ENCODE measurements around the gene SSBP3. TPM values are rescaled to one million over a fixed set of nuclear protein-coding genes. Genes with fewer than 3 reads are reported as not detected.
A peak's percentile ranks its signal among the peaks of the same experiment; 100 is the strongest.
"Not testable (repeated sequence)": the region's sequence is repeated elsewhere in the genome, so short reads cannot be mapped to it uniquely, and the experiment has no call there.

Gene SSBP3
- total and polyA plus RNA-seq, 4 donors, result 23.3 to 108 (median 66.3) TPM

GRCh38 chr1:54348700-54349021 lies 57.5 kb downstream of the SSBP3 start:
- peaks cover 2% of the 10 kb centered on the region for H3K36me3 ChIP-seq (ENCODE audit: control insufficient read depth, insufficient read depth, low read length)
- no peak overlapping the region for H3K27ac ChIP-seq (ENCODE audit: low read depth, low read length)
- no peak for DNase-seq (ENCODE audit: low read depth in 4 of 6, low spot score in 6 of 6)
- 85% methylated on average over 2 of the region's 5 CpGs for WGBS (ENCODE audit: insufficient coverage)
- no peak overlapping the region for H3K4me3 ChIP-seq (ENCODE audit: low read depth, low read length)
- peaks cover 34% of the 10 kb centered on the region for H3K4me1 ChIP-seq (ENCODE audit: control insufficient read depth, insufficient read depth, low read length)
- H3K27me3 ChIP-seq (ENCODE audit: control insufficient read depth, insufficient read depth, low read length), result no peaks in the 10 kb centered on the region
- no peaks in the 10 kb centered on the region for H3K9me3 ChIP-seq (ENCODE audit: control insufficient read depth, insufficient read depth, low read length)

- Histone ChIP-seq H3K9me3 (ENCODE audit: control insufficient read depth, insufficient read depth, low read length) (no peaks in the 10 kb centered on the region), H3K36me3 (ENCODE audit: control insufficient read depth, insufficient read depth, low read length) (peaks cover 2% of the 10 kb centered on the region), H3K27ac (ENCODE audit: low read depth, low read length) (no peak overlapping the region), H3K4me1 (ENCODE audit: control insufficient read depth, insufficient read depth, low read length) (peaks cover 34% of the 10 kb centered on the region), H3K4me3 (ENCODE audit: low read depth, low read length) (no peak overlapping the region), H3K27me3 (ENCODE audit: control insufficient read depth, insufficient read depth, low read length) (no peaks in the 10 kb centered on the region)
- no peak for DNase-seq (ENCODE audit: low read depth in 4 of 6, low spot score in 6 of 6)
- WGBS (ENCODE audit: insufficient coverage), result 60% methylated on average over 2 of the region's 14 CpGs
Observed at GRCh38 chr1:54347955-54348699, 58.1 kb downstream of the SSBP3 start.

GRCh38 chr1:54347261-54347954 lies 58.8 kb downstream of the SSBP3 start:
- Histone ChIP-seq H3K27me3 (ENCODE audit: control insufficient read depth, insufficient read depth, low read length) (no peaks in the 10 kb centered on the region), H3K27ac (ENCODE audit: low read depth, low read length) (no peak overlapping the region)
- WGBS (ENCODE audit: insufficient coverage), result 98% methylated on average over 6 of the region's 6 CpGs

GRCh38 chr1:54345548-54345947 lies 60.6 kb downstream of the SSBP3 start:
- H3K4me1 ChIP-seq (ENCODE audit: control insufficient read depth, insufficient read depth, low read length), result peaks cover 42% of the 10 kb centered on the region
- not testable (repeated sequence) for H3K9me3 ChIP-seq (ENCODE audit: control insufficient read depth, insufficient read depth, low read length)

More at GRCh38 chr1:54347261-54347954, 58.8 kb downstream of the SSBP3 start:
- H3K4me1 ChIP-seq (ENCODE audit: control insufficient read depth, insufficient read depth, low read length), result peaks cover 35% of the 10 kb centered on the region
- no peaks in the 10 kb centered on the region for H3K36me3 ChIP-seq (ENCODE audit: control insufficient read depth, insufficient read depth, low read length)
- H3K4me3 ChIP-seq (ENCODE audit: low read depth, low read length), result no peak overlapping the region
- no peak for DNase-seq (ENCODE audit: low read depth in 4 of 6, low spot score in 6 of 6)
- H3K9me3 ChIP-seq (ENCODE audit: control insufficient read depth, insufficient read depth, low read length), result no peaks in the 10 kb centered on the region

GRCh38 chr1:54345116-54345515 lies 61.1 kb downstream of the SSBP3 start:
- no peaks in the 10 kb centered on the region for H3K9me3 ChIP-seq (ENCODE audit: control insufficient read depth, insufficient read depth, low read length)
- no peak overlapping the region for H3K4me3 ChIP-seq (ENCODE audit: low read depth, low read length)
- no peaks in the 10 kb centered on the region for H3K36me3 ChIP-seq (ENCODE audit: control insufficient read depth, insufficient read depth, low read length)
- no peak overlapping the region for H3K27ac ChIP-seq (ENCODE audit: low read depth, low read length)
- 87% methylated on average over 5 of the region's 7 CpGs for WGBS (ENCODE audit: insufficient coverage)
- no peaks in the 10 kb centered on the region for H3K27me3 ChIP-seq (ENCODE audit: control insufficient read depth, insufficient read depth, low read length)
- H3K4me1 ChIP-seq (ENCODE audit: control insufficient read depth, insufficient read depth, low read length), result peaks cover 43% of the 10 kb centered on the region
- no peak for DNase-seq (ENCODE audit: low read depth in 4 of 6, low spot score in 6 of 6)

More at GRCh38 chr1:54345548-54345947, 60.6 kb downstream of the SSBP3 start:
- not testable (repeated sequence) for H3K27ac ChIP-seq (ENCODE audit: low read depth, low read length); H3K4me3 ChIP-seq (ENCODE audit: low read depth, low read length); H3K27me3 ChIP-seq (ENCODE audit: control insufficient read depth, insufficient read depth, low read length); DNase-seq (ENCODE audit: low read depth in 4 of 6, low spot score in 6 of 6); H3K36me3 ChIP-seq (ENCODE audit: control insufficient read depth, insufficient read depth, low read length)
- WGBS (ENCODE audit: insufficient coverage), result 94% methylated on average over 11 of the region's 13 CpGs

- H3K27ac ChIP-seq (ENCODE audit: low read depth, low read length), result no peak overlapping the region
- WGBS (ENCODE audit: insufficient coverage), result 66% methylated on average over 12 of the region's 26 CpGs
- no peaks in the 10 kb centered on the region for H3K9me3 ChIP-seq (ENCODE audit: control insufficient read depth, insufficient read depth, low read length)
- DNase-seq (ENCODE audit: low read depth in 4 of 6, low spot score in 6 of 6), result peak in 2 of 6 donors; percentile 64 to 84
- H3K27me3 ChIP-seq (ENCODE audit: control insufficient read depth, insufficient read depth, low read length), result no peaks in the 10 kb centered on the region
- no peaks in the 10 kb centered on the region for H3K36me3 ChIP-seq (ENCODE audit: control insufficient read depth, insufficient read depth, low read length)
- H3K4me3 ChIP-seq (ENCODE audit: low read depth, low read length), result no peak overlapping the region
- peaks cover 32% of the 10 kb centered on the region for H3K4me1 ChIP-seq (ENCODE audit: control insufficient read depth, insufficient read depth, low read length)
Observed at GRCh38 chr1:54342742-54343687, 63.2 kb downstream of the SSBP3 start.

GRCh38 chr1:54342288-54342687 lies 63.9 kb downstream of the SSBP3 start:
- Histone ChIP-seq H3K4me1 (ENCODE audit: control insufficient read depth, insufficient read depth, low read length) (peaks cover 35% of the 10 kb centered on the region), H3K27me3 (ENCODE audit: control insufficient read depth, insufficient read depth, low read length) (no peaks in the 10 kb centered on the region), H3K27ac (ENCODE audit: low read depth, low read length) (no peak overlapping the region), H3K36me3 (ENCODE audit: control insufficient read depth, insufficient read depth, low read length) (no peaks in the 10 kb centered on the region), H3K4me3 (ENCODE audit: low read depth, low read length) (no peak overlapping the region), H3K9me3 (ENCODE audit: control insufficient read depth, insufficient read depth, low read length) (no peaks in the 10 kb centered on the region)
- DNase-seq (ENCODE audit: low read depth in 4 of 6, low spot score in 6 of 6), result no peak
- 100% methylated on average over 1 of the region's 2 CpGs for WGBS (ENCODE audit: insufficient coverage)

GRCh38 chr1:54341763-54342162 lies 64.4 kb downstream of the SSBP3 start:
- no peak overlapping the region for H3K27ac ChIP-seq (ENCODE audit: low read depth, low read length)
- H3K4me3 ChIP-seq (ENCODE audit: low read depth, low read length), result no peak overlapping the region
- H3K36me3 ChIP-seq (ENCODE audit: control insufficient read depth, insufficient read depth, low read length), result peaks cover 2% of the 10 kb centered on the region
- DNase-seq (ENCODE audit: low read depth in 4 of 6, low spot score in 6 of 6), result no peak
- H3K4me1 ChIP-seq (ENCODE audit: control insufficient read depth, insufficient read depth, low read length), result peaks cover 41% of the 10 kb centered on the region
- WGBS (ENCODE audit: insufficient coverage), result 96% methylated on average over 9 of the region's 9 CpGs
- no peaks in the 10 kb centered on the region for H3K9me3 ChIP-seq (ENCODE audit: control insufficient read depth, insufficient read depth, low read length)
- H3K27me3 ChIP-seq (ENCODE audit: control insufficient read depth, insufficient read depth, low read length), result no peaks in the 10 kb centered on the region

GRCh38 chr1:54340878-54341277 lies 65.3 kb downstream of the SSBP3 start:
- peaks cover 50% of the 10 kb centered on the region for H3K4me1 ChIP-seq (ENCODE audit: control insufficient read depth, insufficient read depth, low read length)
- peaks cover 4% of the 10 kb centered on the region for H3K36me3 ChIP-seq (ENCODE audit: control insufficient read depth, insufficient read depth, low read length)
- 40% methylated on average over 5 of the region's 5 CpGs for WGBS (ENCODE audit: insufficient coverage)

More at GRCh38 chr1:54340878-54341277, 65.3 kb downstream of the SSBP3 start:
- Histone ChIP-seq H3K27ac (ENCODE audit: low read depth, low read length) (no peak overlapping the region), H3K27me3 (ENCODE audit: control insufficient read depth, insufficient read depth, low read length) (no peaks in the 10 kb centered on the region), H3K9me3 (ENCODE audit: control insufficient read depth, insufficient read depth, low read length) (no peaks in the 10 kb centered on the region), H3K4me3 (ENCODE audit: low read depth, low read length) (no peak overlapping the region)
- peak in 2 of 6 donors; percentile 27 to 56 for DNase-seq (ENCODE audit: low read depth in 4 of 6, low spot score in 6 of 6)

All from spinal cord (tissue), 10 donors.